ENCODE data around the gene CEP162.

DNA sequence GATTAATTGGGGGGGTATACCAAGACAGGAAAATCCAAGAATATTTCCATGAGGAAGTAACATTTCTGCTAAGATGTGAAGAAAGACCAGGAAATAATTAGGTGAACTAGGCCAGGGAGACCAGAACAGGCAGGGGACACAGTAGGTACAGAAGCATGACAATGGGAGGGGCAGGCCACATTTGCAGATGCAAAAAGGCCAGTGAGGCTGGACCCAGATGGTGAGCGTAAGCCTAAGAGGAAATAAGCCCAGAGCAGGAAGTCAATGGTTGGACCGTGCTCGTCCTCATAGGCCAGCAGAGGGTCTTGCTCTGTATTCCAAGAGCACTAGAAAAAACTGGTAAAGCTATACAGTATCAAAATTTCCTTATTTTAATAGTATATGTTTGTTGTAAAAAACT lies 9.4 kb downstream of the CEP162 start:
- TF ChIP-seq, protein P1, sequence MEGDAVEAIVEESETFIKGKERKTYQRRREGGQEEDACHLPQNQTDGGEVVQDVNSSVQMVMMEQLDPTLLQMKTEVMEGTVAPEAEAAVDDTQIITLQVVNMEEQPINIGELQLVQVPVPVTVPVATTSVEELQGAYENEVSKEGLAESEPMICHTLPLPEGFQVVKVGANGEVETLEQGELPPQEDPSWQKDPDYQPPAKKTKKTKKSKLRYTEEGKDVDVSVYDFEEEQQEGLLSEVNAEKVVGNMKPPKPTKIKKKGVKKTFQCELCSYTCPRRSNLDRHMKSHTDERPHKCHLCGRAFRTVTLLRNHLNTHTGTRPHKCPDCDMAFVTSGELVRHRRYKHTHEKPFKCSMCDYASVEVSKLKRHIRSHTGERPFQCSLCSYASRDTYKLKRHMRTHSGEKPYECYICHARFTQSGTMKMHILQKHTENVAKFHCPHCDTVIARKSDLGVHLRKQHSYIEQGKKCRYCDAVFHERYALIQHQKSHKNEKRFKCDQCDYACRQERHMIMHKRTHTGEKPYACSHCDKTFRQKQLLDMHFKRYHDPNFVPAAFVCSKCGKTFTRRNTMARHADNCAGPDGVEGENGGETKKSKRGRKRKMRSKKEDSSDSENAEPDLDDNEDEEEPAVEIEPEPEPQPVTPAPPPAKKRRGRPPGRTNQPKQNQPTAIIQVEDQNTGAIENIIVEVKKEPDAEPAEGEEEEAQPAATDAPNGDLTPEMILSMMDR (IDR thresholded peaks at IDR 0.05): no peak
- no peak for TF ChIP-seq POLR2A (IDR thresholded peaks at IDR 0.05)
